Measurements from ENCODE around the gene S100A8.

DNA sequence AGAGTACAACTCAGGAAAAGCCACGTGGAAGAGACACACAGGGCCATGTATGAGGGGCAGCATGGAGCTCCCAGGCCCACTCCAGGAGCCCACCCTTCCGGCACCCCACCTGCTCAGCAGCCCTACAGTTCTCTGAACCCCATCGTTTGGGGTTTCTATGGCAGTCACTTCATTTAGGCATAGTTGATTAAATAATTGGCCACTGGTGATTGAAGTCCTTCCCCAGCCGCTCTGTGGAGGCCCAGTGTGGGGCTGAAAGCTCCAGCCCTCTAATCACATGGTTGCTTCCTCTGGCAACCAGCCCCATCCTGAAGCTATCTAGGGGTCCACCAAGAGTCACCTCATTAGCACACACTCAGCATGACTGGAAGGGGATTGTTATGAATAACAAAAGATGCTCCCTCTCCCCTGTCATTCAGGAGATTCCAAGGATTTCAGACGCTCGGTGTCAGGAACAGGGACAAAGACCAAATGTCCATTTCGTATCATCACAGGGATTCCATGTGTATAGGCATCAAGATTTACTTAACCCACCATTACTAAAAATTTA lies 13.3 kb upstream of the S100A8 start:
- TF ChIP-seq, protein P1, sequence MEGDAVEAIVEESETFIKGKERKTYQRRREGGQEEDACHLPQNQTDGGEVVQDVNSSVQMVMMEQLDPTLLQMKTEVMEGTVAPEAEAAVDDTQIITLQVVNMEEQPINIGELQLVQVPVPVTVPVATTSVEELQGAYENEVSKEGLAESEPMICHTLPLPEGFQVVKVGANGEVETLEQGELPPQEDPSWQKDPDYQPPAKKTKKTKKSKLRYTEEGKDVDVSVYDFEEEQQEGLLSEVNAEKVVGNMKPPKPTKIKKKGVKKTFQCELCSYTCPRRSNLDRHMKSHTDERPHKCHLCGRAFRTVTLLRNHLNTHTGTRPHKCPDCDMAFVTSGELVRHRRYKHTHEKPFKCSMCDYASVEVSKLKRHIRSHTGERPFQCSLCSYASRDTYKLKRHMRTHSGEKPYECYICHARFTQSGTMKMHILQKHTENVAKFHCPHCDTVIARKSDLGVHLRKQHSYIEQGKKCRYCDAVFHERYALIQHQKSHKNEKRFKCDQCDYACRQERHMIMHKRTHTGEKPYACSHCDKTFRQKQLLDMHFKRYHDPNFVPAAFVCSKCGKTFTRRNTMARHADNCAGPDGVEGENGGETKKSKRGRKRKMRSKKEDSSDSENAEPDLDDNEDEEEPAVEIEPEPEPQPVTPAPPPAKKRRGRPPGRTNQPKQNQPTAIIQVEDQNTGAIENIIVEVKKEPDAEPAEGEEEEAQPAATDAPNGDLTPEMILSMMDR (IDR thresholded peaks at IDR 0.05), result no peak
- TF ChIP-seq POLR2A (IDR thresholded peaks at IDR 0.05), result no peak

Data from body of pancreas (tissue), 4 donors.